SH-SY5Y (cell line): ENCODE measurements around the gene TRMT10C.
A peak's percentile ranks its signal among the peaks of the same experiment; 100 is the strongest.

ENCODE experiments used
- GATA2 ChIP-seq: IDR thresholded peaks from 2 replicates; pipeline ENCODE4 v1.6.1; 2011; ENCODE audit warnings: mild to moderate bottlenecking, low read depth, low read length
- GATA3 ChIP-seq: IDR thresholded peaks from 2 replicates; pipeline ENCODE4 v1.6.1; 2011; ENCODE audit warnings: low read depth, mild to moderate bottlenecking, low read length, moderate library complexity

The TRMT10C gene

DNA sequence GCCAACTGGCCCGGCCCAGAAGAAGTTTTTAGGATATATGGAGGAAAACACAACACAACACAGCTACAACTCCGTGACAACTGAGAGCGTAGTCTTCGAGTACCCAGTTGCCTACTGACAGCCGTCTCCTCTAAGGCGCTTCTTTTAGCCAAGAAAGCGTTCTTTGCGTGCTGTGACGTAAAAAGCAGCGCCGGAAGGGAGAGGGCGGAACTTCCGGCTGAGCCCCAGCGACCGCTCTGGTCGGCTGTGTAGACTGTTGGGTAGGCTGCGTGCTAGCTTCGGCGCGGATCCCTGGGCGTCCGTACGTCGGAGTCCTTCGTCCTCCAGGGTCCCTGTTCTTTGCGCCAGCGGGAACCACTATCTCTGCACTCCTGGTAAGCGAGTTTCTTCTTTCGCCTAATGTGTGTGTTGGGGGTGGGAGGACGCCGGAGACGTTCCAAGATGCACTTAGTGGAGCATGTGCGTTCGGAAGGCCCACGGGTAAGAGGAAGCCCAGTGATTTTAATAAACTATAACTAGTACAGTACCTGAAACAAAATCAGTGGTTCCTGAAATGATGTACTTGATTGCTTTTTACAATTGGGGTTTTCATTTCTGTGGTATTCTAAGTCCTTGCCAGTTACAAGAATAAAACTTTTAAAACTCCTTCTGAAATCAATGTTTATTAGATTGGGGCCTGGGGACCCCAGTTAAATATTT is at the start of gene TRMT10C:
TRMT10C (plus strand) TSS at position 239 of the 699 bp plus-strand sequence. CDS start 2,914 bp downstream, outside the sequence.
- TF ChIP-seq GATA3: no peak

- TF ChIP-seq GATA2 (no peak), GATA3 (no peak)
These were observed 49.3 kb upstream of the TRMT10C start for GRCh38 chr3:101512396-101512645.

- no peak for TF ChIP-seq GATA3
- TF ChIP-seq GATA2: peak; percentile 31; the same call in 1 of the 2 replicates
These were observed 48.8 kb upstream of the TRMT10C start, which contains the start of gene SENP7 for GRCh38 chr3:101512646-101513418. TSS of gene SENP7 (minus strand) at chr3:101513212. CDS start at chr3:101513130, 82 bp downstream.

GRCh38 chr3:101513419-101513986 is 48.2 kb upstream of the TRMT10C start:
- TF ChIP-seq GATA2 (no peak), GATA3 (no peak)

- no peak for TF ChIP-seq GATA3
- no peak for TF ChIP-seq GATA2
These were observed 43.2 kb upstream of the TRMT10C start for GRCh38 chr3:101518421-101518871.

DNA sequence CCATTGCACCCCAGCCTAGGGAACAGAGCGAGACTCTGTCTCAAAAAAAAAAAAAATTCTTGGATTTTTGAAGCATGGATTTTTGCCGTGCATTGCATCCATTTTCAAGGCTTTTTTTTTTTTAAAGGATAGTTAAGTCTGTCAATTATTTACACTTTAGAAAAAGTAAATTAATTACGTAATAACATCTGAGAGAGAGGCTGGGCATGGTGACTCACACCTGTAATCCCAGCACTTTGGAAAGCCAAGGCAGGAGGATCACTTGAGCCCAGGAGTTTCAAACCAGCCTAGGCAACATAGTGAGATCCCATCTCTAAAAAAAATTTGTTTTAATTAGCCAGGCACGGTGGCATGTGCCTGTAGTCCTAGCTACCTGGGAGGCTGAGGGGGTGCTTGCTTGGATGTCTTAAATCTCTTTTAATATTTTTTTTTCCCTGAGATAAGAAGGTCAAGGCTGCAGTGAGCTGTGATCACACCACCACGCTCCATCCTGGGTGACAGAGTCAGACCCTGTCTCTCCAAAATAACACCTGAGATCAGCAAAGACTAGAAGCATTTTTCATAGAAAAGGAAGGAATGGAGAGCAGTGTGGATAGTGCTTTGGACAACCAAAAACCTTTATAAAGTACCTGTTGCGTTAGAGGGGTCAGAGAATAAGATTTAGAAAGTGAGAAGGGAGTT is 41.8 kb upstream of the TRMT10C start:
- TF ChIP-seq GATA3 (no peak), GATA2 (no peak)

GRCh38 chr3:101521211-101521701 is 40.4 kb upstream of the TRMT10C start:
- no peak for TF ChIP-seq GATA3
- TF ChIP-seq GATA2: no peak

DNA sequence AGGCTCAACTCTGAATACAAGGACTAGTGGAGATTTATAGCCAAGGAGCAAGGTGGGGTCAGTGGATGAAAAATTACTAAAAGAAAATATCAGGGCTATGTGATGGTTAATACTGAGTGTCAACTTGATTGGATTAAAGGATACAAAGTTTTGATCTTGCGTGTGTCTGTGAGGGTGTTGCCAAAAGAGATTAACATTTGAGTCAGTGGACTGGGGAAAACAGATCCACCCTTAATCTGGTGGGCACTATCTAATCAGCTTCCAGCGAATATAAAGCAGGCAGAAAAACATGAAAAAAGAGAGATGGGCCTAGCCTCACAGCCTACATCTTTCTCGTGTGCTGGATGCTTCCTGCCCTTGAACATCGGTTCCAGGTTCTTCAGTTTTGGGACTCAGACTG is 34.2 kb upstream of the TRMT10C start:
- no peak for TF ChIP-seq GATA2
- no peak for TF ChIP-seq GATA3

DNA sequence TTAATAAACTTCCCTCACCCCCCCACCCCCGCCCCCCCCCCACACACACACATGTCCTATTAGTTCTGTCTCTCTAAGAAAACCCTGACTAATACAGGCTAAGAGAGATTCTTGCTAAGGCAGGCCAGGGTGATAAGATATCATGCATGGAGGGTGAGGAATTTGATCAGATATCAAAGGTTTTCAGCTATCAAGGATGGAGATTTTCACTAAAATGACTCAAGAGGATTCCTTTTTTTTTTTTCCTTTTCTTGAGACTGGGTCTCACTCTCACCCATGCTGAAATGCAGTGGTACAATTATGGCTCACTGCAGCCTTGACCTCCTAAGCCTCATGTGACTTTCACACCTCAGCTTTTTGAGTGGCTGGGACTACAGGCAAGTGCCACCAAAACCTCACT is 33.8 kb upstream of the TRMT10C start:
- TF ChIP-seq GATA2 (no peak), GATA3 (no peak)

GRCh38 chr3:101529816-101530685 is 31.6 kb upstream of the TRMT10C start:
- no peak for TF ChIP-seq GATA2
- TF ChIP-seq GATA3: no peak

GRCh38 chr3:101530686-101531047 is 31.0 kb upstream of the TRMT10C start:
- TF ChIP-seq GATA2: no peak
- TF ChIP-seq GATA3: no peak

DNA sequence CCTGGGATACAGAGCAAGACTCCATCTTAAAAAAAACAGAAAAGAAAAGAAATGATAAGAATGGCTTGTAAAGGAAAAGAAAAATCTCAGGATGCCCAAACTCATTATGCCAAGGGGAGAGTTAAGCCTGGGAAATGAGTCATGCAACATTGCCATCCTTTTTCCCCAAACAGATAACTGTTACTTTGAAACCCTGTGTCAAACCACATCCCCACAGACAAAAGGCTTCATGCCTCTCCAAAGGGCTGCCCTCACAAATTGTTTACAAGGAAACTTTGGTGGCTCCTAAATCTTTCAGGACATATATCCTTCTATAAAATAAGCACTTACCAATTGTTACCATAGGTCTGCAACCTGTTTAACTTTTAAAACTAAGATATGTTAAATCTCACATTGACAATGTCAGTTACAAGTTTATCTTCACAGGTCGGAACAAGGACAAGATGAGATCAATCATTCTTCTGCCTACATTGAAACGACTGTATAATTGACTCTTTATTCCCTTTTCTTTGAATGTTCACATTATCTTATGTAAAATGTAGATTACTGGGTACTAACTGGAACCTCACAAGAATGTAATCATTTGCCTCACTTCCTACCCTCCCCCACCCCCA is 30.1 kb upstream of the TRMT10C start:
- TF ChIP-seq GATA2 (no peak), GATA3 (no peak)
